CD4-positive, alpha-beta T cell (primary cell): ENCODE measurements around the gene SKIC2. TPM values are rescaled to one million over a fixed set of nuclear protein-coding genes. Genes with fewer than 3 reads are reported as not detected.

Experiments
- ATAC-seq: fragments of 200-7000 bp; cut with Tn5 transposase; one replicate; pipeline ENCODE4 v1.10.0; 2022; ENCODE audit warnings: mild to moderate bottlenecking; ENCODE audit not compliant: poor library complexity
- CTCF ChIA-PET: fragments of 350-600 bp; sonication (Branson Sonifier 250); formaldehyde crosslinking; loops from one replicate; lab custom pipeline; 2021; ENCODE audit warnings: antibody characterized with exemption, inconsistent platforms; lab: Charles Lee
- POLR2A ChIA-PET: fragments of 350-600 bp; sonication (Branson Sonifier 250); formaldehyde crosslinking; loops from one replicate; lab custom pipeline; 2021; ENCODE audit warnings: antibody characterized with exemption, inconsistent platforms; lab: Charles Lee
- DNase-seq, 14 experiments: peaks; one replicate each; pipeline ENCODE4 v3.0.0-alpha.2; 2013 to 2020; ENCODE audit warnings: mixed read lengths in 2 of 14
- H3K27ac ChIP-seq, 2 donors: one replicate each; pipeline versions ENCODE4 v1.5.1 to v1.7.0; 2013; ENCODE audit warnings: low read length in 2 of 2, low read depth in 1 of 2, mild to moderate bottlenecking in 1 of 2
- H3K27me3 ChIP-seq, 2 experiments: 1 replicate in 1 of 2; 2 replicates in 1 of 2; pipeline versions ENCODE4 v1.6.1 to v1.7.0; 2013; ENCODE audit warnings: low read length in 2 of 2, control low read depth in 1 of 2, mild to moderate bottlenecking in 1 of 2, moderate library complexity in 1 of 2; ENCODE audit not compliant: insufficient read depth in 2 of 2, control insufficient read depth in 1 of 2
- H3K36me3 ChIP-seq: one replicate; pipeline ENCODE4 v1.6.1; 2013; ENCODE audit warnings: low read length, control low read depth; ENCODE audit not compliant: insufficient read depth
- H3K4me1 ChIP-seq: one replicate; pipeline ENCODE4 v1.6.1; 2013; ENCODE audit warnings: low read length, control low read depth; ENCODE audit not compliant: insufficient read depth
- H3K4me3 ChIP-seq: one replicate; pipeline ENCODE4 v1.5.1; 2013; ENCODE audit warnings: mild to moderate bottlenecking, low read length, moderate library complexity
- H3K9me3 ChIP-seq, 2 experiments: 1 replicate in 1 of 2; 2 replicates in 1 of 2; pipeline versions ENCODE4 v1.6.1 to v1.7.0; 2013; ENCODE audit warnings: low read length in 2 of 2, mild to moderate bottlenecking in 2 of 2, control low read depth in 1 of 2, moderate library complexity in 1 of 2; ENCODE audit not compliant: control insufficient read depth in 1 of 2, insufficient read depth in 1 of 2
- H3K27ac Mint-ChIP-seq: one replicate; pipeline ENCODE4 v1.8.0; 2020; ENCODE audit warnings: mixed read lengths
- H3K27me3 Mint-ChIP-seq: one replicate; pipeline ENCODE4 v1.8.0; 2021; ENCODE audit warnings: mixed read lengths
- H3K36me3 Mint-ChIP-seq: one replicate; pipeline ENCODE4 v1.8.0; 2021; ENCODE audit warnings: low read depth, mixed read lengths
- H3K4me1 Mint-ChIP-seq: one replicate; pipeline ENCODE4 v1.8.0; 2021; ENCODE audit warnings: low read depth, mixed read lengths
- H3K4me3 Mint-ChIP-seq: one replicate; pipeline ENCODE4 v1.8.0; 2020; ENCODE audit warnings: mild to moderate bottlenecking, mixed read lengths
- H3K9me3 Mint-ChIP-seq: one replicate; pipeline ENCODE4 v1.8.0; 2020; ENCODE audit warnings: mixed read lengths
- CTCF ChIP-seq: fragments of 200-600 bp; IDR thresholded peaks from one replicate; pipeline ENCODE4 v1.8.0; 2022; ENCODE audit warnings: antibody characterized with exemption, mild to moderate bottlenecking
- intact Hi-C, 2 experiments: fragments of 100-400 bp; cut with DNase I in 1 of 2; cut with micrococcal nuclease in 1 of 2; formaldehyde crosslinking; loops; one replicate each; pipeline versions ENCODE4 v1.15.1 to v1.9.0; 2023 to 2025; cut with DNase I, micrococcal nuclease
- total RNA-seq, 174 experiments: library from RNA in 2 of 174; stranded (reverse) in 2 of 174; gene quantifications; one replicate each; pipeline ENCODE4 v1.2.3 and lab custom pipeline; 2021 to 2026

SKIC2 gene
- total RNA-seq, 2 experiments from 2014 or later: 133 to 141 TPM

DNA sequence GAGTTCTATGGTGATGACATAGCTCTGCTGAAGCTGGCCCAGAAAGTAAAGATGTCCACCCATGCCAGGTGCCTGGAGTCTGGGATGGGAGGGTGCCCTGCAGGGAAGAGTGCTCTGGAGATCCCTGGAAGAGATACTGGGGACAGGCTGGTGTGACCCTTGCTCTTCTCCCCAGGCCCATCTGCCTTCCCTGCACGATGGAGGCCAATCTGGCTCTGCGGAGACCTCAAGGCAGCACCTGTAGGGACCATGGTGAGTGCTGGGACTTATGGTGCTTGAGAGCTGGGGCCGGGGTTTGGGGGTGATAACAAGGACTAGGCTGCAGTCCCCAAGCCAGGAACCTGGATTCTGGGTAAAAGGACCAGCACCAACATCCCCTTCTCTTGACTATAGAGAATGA is 15.2 kb upstream of the SKIC2 start:
- Mint-ChIP-seq H3K9me3 (no peaks in the 10 kb centered on the region), H3K4me3 (no peak overlapping the region), H3K27ac (no peak overlapping the region), H3K4me1 (no peaks in the 10 kb centered on the region), H3K27me3 (peaks cover 17% of the 10 kb centered on the region), H3K36me3 (no peaks in the 10 kb centered on the region)
- H3K27ac ChIP-seq: no peak overlapping the region
- intact Hi-C loops: no loop called here
- H3K4me3 ChIP-seq: no peak overlapping the region
- no peaks in the 10 kb centered on the region for H3K36me3 ChIP-seq
- CTCF ChIA-PET: no interaction called here
- H3K9me3 ChIP-seq: no peaks in the 10 kb centered on the region
- no peak for ATAC-seq
- TF ChIP-seq CTCF: no peak
- H3K27me3 ChIP-seq: peaks cover 4 to 14% of the 10 kb centered on the region in 2 experiments
- no peaks in the 10 kb centered on the region for H3K4me1 ChIP-seq
- no peak for DNase-seq
- POLR2A ChIA-PET: no interaction called here

- no peaks in the 10 kb centered on the region for H3K4me1 ChIP-seq
- ChIA-PET POLR2A (interaction anchor here (1.1 kb wide), 1 partner anchor 44 kb away, joined by 3 read pairs; the partner anchor contains the start of gene ZBTB12), CTCF (no interaction called here)
- no peak overlapping the region for H3K4me3 ChIP-seq
- DNase-seq: no peak
- Mint-ChIP-seq H3K27ac (no peak overlapping the region), H3K36me3 (no peaks in the 10 kb centered on the region), H3K4me3 (no peak overlapping the region), H3K9me3 (no peaks in the 10 kb centered on the region), H3K27me3 (peaks cover 17% of the 10 kb centered on the region), H3K4me1 (no peaks in the 10 kb centered on the region)
- H3K27ac ChIP-seq: no peak overlapping the region
- no peak for ATAC-seq
- H3K27me3 ChIP-seq: peaks cover 4 to 14% of the 10 kb centered on the region in 2 experiments
- H3K9me3 ChIP-seq: no peaks in the 10 kb centered on the region
- no peak for TF ChIP-seq CTCF
- intact Hi-C loops: no loop called here
- no peaks in the 10 kb centered on the region for H3K36me3 ChIP-seq
Observed at GRCh38 chr6:31945154-31945506, 13.8 kb upstream of the SKIC2 start.

- peaks cover 1% of the 10 kb centered on the region for H3K36me3 Mint-ChIP-seq
- ChIA-PET POLR2A (no interaction called here), CTCF (no interaction called here)
- H3K9me3 Mint-ChIP-seq: no peaks in the 10 kb centered on the region
- Histone ChIP-seq H3K27me3 (peaks cover 4 to 14% of the 10 kb centered on the region in 2 experiments), H3K9me3 (no peaks in the 10 kb centered on the region), H3K4me3 (no peak within 1 kb of the TSS), H3K36me3 (no peaks in the 10 kb centered on the region), H3K27ac (no peak within 1 kb of the TSS), H3K4me1 (no peaks in the 10 kb centered on the region)
- TF ChIP-seq CTCF: no peak
- no peak within 1 kb of the TSS for H3K27ac Mint-ChIP-seq
- intact Hi-C loops: no loop called here
- no peak for ATAC-seq
- no peak within 1 kb of the TSS for H3K4me3 Mint-ChIP-seq
- DNase-seq: peak in 2 of 14 experiments; percentile 32 to 34
- H3K4me1 Mint-ChIP-seq: no peaks in the 10 kb centered on the region
- H3K27me3 Mint-ChIP-seq: peaks cover 13% of the 10 kb centered on the region
Observed at GRCh38 chr6:31945507-31946369, 13.2 kb upstream of the SKIC2 start, which contains the start of gene CFB. CFB (plus strand) TSS chr6:31946095; CDS start chr6:31946222, 127 bp downstream.
